Adrenal gland (tissue), 12 donors: ENCODE results near the gene MEIS1. TPM values are rescaled to one million over a fixed set of nuclear protein-coding genes. Genes with fewer than 3 reads are reported as not detected.

Source experiments
- DNase-seq, 7 donors: peaks; one replicate each; pipeline ENCODE4 v3.0.0-alpha.2; 2019 to 2020
- H3K27ac ChIP-seq, 5 donors: fragments of 200-600 bp; sonication (generic) in 4 of 5; 1 replicate in 3 of 5; 2 replicates in 2 of 5; pipeline versions ENCODE4 v1.5.1 to v1.8.0; 2016 to 2020; ENCODE audit warnings: mild to moderate bottlenecking in 1 of 5
- H3K27me3 ChIP-seq: fragments of 200-600 bp; 2 replicates; pipeline ENCODE4 v1.8.0; 2021
- H3K36me3 ChIP-seq, 2 donors: fragments of 200-600 bp; replicated peaks in 1 of 2; 1 replicate in 1 of 2; 2 replicates in 1 of 2; pipeline versions ENCODE4 v1.5.1 to v1.8.0; 2018 to 2022
- H3K4me1 ChIP-seq, 2 donors: fragments of 200-600 bp; replicated peaks in 1 of 2; 1 replicate in 1 of 2; 2 replicates in 1 of 2; pipeline versions ENCODE4 v1.5.1 to v1.8.0; 2018 to 2021
- H3K4me3 ChIP-seq, 4 donors: fragments of 200-600 bp; sonication (generic) in 3 of 4; one replicate each; pipeline ENCODE4 v1.5.1; 2016 to 2018
- H3K9me3 ChIP-seq, 3 donors: fragments of 200-600 bp; sonication (generic) in 1 of 3; replicated peaks in 1 of 3; 1 replicate in 2 of 3; 2 replicates in 1 of 3; pipeline versions ENCODE4 v1.5.1 to v1.8.0; 2016 to 2021
- POLR2A ChIP-seq, 2 donors: fragments of 450-650 bp; IDR thresholded peaks; one replicate each; pipeline ENCODE4 v1.6.1; 2017; ENCODE audit warnings: antibody characterized with exemption in 2 of 2, mild to moderate bottlenecking in 2 of 2, moderate library complexity in 1 of 2
- WGBS, 4 donors: extraction: QIAGEN DNeasy Blood & Tissue Kit in 2 of 4; methylation state at CpG; one replicate each; pipeline versions ENCODE4 v1.1.5 to v1.1.7; 2013 to 2017; 5-methylcytosine and 5-hydroxymethylcytosine counted together
- intact Hi-C, 2 donors: fragments of 100-400 bp; cut with DNase I; formaldehyde crosslinking; loops; one replicate each; pipeline versions ENCODE4 v1.14.1 to v1.15.0; 2022 to 2023
- polyA plus RNA-seq, 3 donors: library from polyadenylated mRNA; stranded (reverse); fragments of 200-250 nt in 2 of 3; fragments of 350-450 nt in 1 of 3; fragmentation: Illumina TruSeq in 1 of 3; extraction: RNeasy Lipid Tissue Mini Kit (QIAGEN cat#74804) in 1 of 3; gene quantifications; one replicate each; pipeline ENCODE4 v1.2.3, GENCODE V29; 2013 to 2014
- total RNA-seq, 9 donors: library from RNA; depleted of rRNA in 4 of 9; stranded (reverse); fragments of >200 nt in 4 of 9; fragments of 120-200 nt in 1 of 9; fragmentation: NEBNext Ultra II Directional in 1 of 9; extraction: Animal tissue kit (Norgen Biotek cat#: 25700) in 1 of 9; gene quantifications; one replicate each; pipeline versions ENCODE4 v1.1.0 to v1.2.4, GENCODE V29; 2013 to 2023
- TF ChIP-seq, protein P1 (sequence below), 6 experiments: fragments of 450-650 bp in 4 of 6; fragments of 200-600 bp in 2 of 6; sonication (generic) in 1 of 6; IDR thresholded peaks; 1 replicate in 5 of 6; 2 replicates in 1 of 6; pipeline versions ENCODE4 v1.5.1 to v1.8.0; 2016 to 2021; ENCODE audit warnings: antibody characterized with exemption in 6 of 6, mild to moderate bottlenecking in 2 of 6, moderate library complexity in 1 of 6
- donor health status: healthy with polysubstance abuse.
- donor health status: Bipolar disorder and iron deficiency.
- donor health status: DM: yes; HTN: yes; CAD: no.
- donor health status: DM: no; HTN: no; CAD: no.
- donor health status: DM: no; HTN: no; CAD: no.
- donor health status: DM: yes; HTN: yes; CAD: no.

MEIS1 gene
- total and polyA plus RNA-seq, 12 donors: 56.3 to 257 (median 107) TPM

GRCh38 chr2:66498289-66498975 is 63.5 kb downstream of the MEIS1 start:
- Histone ChIP-seq H3K27ac (peak overlapping the region in 2 of 5 donors; percentile 2 to 7), H3K36me3 (no peaks in the 10 kb centered on the region), H3K27me3 (no peaks in the 10 kb centered on the region), H3K4me3 (no peak overlapping the region), H3K9me3 (no peaks in the 10 kb centered on the region), H3K4me1 (peaks cover 26 to 72% of the 10 kb centered on the region in 2 donors)
- no peak for TF ChIP-seq POLR2A (IDR thresholded peaks at IDR 0.05)
- no peak for DNase-seq
- 76 to 87% (median 80%) methylated on average over 4 to 5 of the region's 5 CpGs for WGBS, 4 donors
- intact Hi-C loops: no loop called here

GRCh38 chr2:66501267-66501666 is 66.3 kb downstream of the MEIS1 start:
- Histone ChIP-seq H3K27ac (no peak overlapping the region), H3K4me3 (no peak overlapping the region)
- no peak for TF ChIP-seq POLR2A (IDR thresholded peaks at IDR 0.05)
- TF ChIP-seq, protein P1, sequence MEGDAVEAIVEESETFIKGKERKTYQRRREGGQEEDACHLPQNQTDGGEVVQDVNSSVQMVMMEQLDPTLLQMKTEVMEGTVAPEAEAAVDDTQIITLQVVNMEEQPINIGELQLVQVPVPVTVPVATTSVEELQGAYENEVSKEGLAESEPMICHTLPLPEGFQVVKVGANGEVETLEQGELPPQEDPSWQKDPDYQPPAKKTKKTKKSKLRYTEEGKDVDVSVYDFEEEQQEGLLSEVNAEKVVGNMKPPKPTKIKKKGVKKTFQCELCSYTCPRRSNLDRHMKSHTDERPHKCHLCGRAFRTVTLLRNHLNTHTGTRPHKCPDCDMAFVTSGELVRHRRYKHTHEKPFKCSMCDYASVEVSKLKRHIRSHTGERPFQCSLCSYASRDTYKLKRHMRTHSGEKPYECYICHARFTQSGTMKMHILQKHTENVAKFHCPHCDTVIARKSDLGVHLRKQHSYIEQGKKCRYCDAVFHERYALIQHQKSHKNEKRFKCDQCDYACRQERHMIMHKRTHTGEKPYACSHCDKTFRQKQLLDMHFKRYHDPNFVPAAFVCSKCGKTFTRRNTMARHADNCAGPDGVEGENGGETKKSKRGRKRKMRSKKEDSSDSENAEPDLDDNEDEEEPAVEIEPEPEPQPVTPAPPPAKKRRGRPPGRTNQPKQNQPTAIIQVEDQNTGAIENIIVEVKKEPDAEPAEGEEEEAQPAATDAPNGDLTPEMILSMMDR (IDR thresholded peaks at IDR 0.05): no peak

GRCh38 chr2:66506265-66506664 is 71.3 kb downstream of the MEIS1 start:
- Histone ChIP-seq H3K4me1 (peaks cover 28 to 63% of the 10 kb centered on the region in 2 donors), H3K36me3 (peaks cover 0 to 10% of the 10 kb centered on the region in 2 donors), H3K27ac (peak overlapping the region in 2 of 5 donors; percentile 14 to 41), H3K27me3 (no peaks in the 10 kb centered on the region), H3K9me3 (no peaks in the 10 kb centered on the region), H3K4me3 (no peak overlapping the region)
- intact Hi-C loops: no loop called here
- TF ChIP-seq, protein P1 (IDR thresholded peaks at IDR 0.05): no peak
- no peak for TF ChIP-seq POLR2A (IDR thresholded peaks at IDR 0.05)
- WGBS, 4 donors: 78 to 90% (median 86%) methylated on average over 5 of the region's 5 CpGs
- no peak for DNase-seq

More at GRCh38 chr2:66501267-66501666, 66.3 kb downstream of the MEIS1 start:
- no peaks in the 10 kb centered on the region for H3K9me3 ChIP-seq
- peaks cover 16 to 57% of the 10 kb centered on the region in 2 donors for H3K4me1 ChIP-seq
- H3K27me3 ChIP-seq: no peaks in the 10 kb centered on the region
- DNase-seq: no peak
- peaks cover 0 to 10% of the 10 kb centered on the region in 2 donors for H3K36me3 ChIP-seq
- intact Hi-C loops: no loop called here

DNA sequence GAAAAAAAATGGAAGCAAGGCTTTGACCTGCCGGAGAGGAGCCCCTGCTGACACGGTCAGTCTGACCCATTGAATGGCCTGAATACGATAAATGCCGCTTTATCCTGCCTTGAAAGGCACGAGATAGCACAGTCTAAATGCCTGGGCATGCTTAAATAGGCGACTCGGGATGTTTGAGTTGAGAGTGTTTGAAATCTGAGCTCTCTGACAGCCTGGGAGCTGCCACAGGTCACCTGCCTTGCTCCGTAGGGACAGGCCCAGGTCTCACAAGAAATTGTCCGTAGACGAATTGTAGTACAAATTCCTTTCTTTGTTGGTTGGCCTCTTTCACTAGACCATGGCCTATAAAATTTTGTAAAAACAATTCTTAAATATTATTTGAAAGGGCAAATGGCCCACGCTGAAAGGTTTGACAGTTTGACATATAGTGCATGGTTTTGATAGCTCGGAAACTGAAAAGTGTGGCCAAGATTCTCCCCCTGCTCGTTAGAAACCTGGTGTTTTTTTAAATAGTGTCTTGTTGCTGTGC is 72.8 kb downstream of the MEIS1 start:
- Histone ChIP-seq H3K9me3 (no peaks in the 10 kb centered on the region), H3K27me3 (no peaks in the 10 kb centered on the region), H3K27ac (peak overlapping the region in 4 of 5 donors; percentile 21 to 71 (median 62)), H3K36me3 (peaks cover 0 to 17% of the 10 kb centered on the region in 2 donors), H3K4me1 (peaks cover 28 to 62% of the 10 kb centered on the region in 2 donors), H3K4me3 (peak overlapping the region in 1 of 4 donors; percentile 4)
- WGBS, 4 donors: 28 to 39% (median 31%) methylated on average over 13 of the region's 13 CpGs
- intact Hi-C loops: no loop called here
- TF ChIP-seq POLR2A (IDR thresholded peaks at IDR 0.05): no peak
- TF ChIP-seq, protein P1 (IDR thresholded peaks at IDR 0.05): no peak
- peak in 1 of 7 donors; percentile 18 for DNase-seq
